Endometrial microvascular endothelial cells (primary cell): ENCODE results near the gene CMTR1. TPM values are rescaled to one million over a fixed set of nuclear protein-coding genes. Genes with fewer than 3 reads are reported as not detected.
"Not testable (repeated sequence)": the region's sequence is repeated elsewhere in the genome, so short reads cannot be mapped to it uniquely, and the experiment has no call there.

Experiments used
- in situ Hi-C: cut with HindIII; loops from 2 replicates; pipeline ENCODE4 v1.10.0; 2017; ENCODE audit warnings: low sequenced_read_pairs, low pct_unique_long_range_greater_than_20kb; ENCODE audit errors: inconsistent ontology term
- total RNA-seq: library from RNA; depleted of rRNA; stranded (reverse); fragments of >200 nt; gene quantifications from one replicate; pipeline ENCODE4 v1.2.3, GENCODE V29; 2015; ENCODE audit errors: inconsistent ontology term

The CMTR1 gene
- total RNA-seq, 1 donor from 2014 or later: 35.6 TPM

GRCh38 chr6:37429352-37429750 lies 3.7 kb upstream of the CMTR1 start:
- in situ Hi-C loops: no loop called here

GRCh38 chr6:37432590-37432915 lies 468 bp upstream of the CMTR1 start:
- in situ Hi-C loops: no loop called here

GRCh38 chr6:37433657-37434271 lies 743 bp downstream of the CMTR1 start:
- in situ Hi-C loops: no loop called here

GRCh38 chr6:37435373-37435772 lies 2.4 kb downstream of the CMTR1 start:
- in situ Hi-C loops: no loop called here

GRCh38 chr6:37435816-37436215 lies 2.8 kb downstream of the CMTR1 start:
- in situ Hi-C loops: no loop called here

GRCh38 chr6:37438930-37439329 lies 5.9 kb downstream of the CMTR1 start:
- in situ Hi-C loops: no loop called here

- in situ Hi-C loops: no loop called here
These were observed 8.6 kb downstream of the CMTR1 start for GRCh38 chr6:37441651-37442050.

GRCh38 chr6:37442416-37443215 lies 9.6 kb downstream of the CMTR1 start:
- in situ Hi-C loops: no loop called here

- in situ Hi-C loops: not testable (repeated sequence)
These were observed 10.2 kb downstream of the CMTR1 start for GRCh38 chr6:37443216-37443542.

- in situ Hi-C loops: no loop called here
These were observed 17.0 kb downstream of the CMTR1 start for GRCh38 chr6:37449984-37450383.

GRCh38 chr6:37451441-37452193 lies 18.6 kb downstream of the CMTR1 start:
- in situ Hi-C loops: no loop called here

- in situ Hi-C loops: no loop called here
These were observed 19.5 kb downstream of the CMTR1 start for GRCh38 chr6:37452522-37452921.

GRCh38 chr6:37454420-37455140 lies 21.6 kb downstream of the CMTR1 start:
- in situ Hi-C loops: no loop called here

GRCh38 chr6:37456126-37456525 lies 23.1 kb downstream of the CMTR1 start:
- in situ Hi-C loops: no loop called here

- in situ Hi-C loops: no loop called here
These were observed 24.0 kb downstream of the CMTR1 start for GRCh38 chr6:37456816-37457560.

GRCh38 chr6:37459981-37460800 lies 27.2 kb downstream of the CMTR1 start:
- in situ Hi-C loops: no loop called here

GRCh38 chr6:37460805-37461204 lies 27.8 kb downstream of the CMTR1 start:
- in situ Hi-C loops: no loop called here

GRCh38 chr6:37463110-37463509 lies 30.1 kb downstream of the CMTR1 start:
- in situ Hi-C loops: no loop called here
